Dermis blood vessel endothelial cell (primary cell): ENCODE results near the gene BCL2L13. TPM values are rescaled to one million over a fixed set of nuclear protein-coding genes. Genes with fewer than 3 reads are reported as not detected.
"Not testable (repeated sequence)": the region's sequence is repeated elsewhere in the genome, so short reads cannot be mapped to it uniquely, and the experiment has no call there.

ENCODE experiments used
- DNase-seq: peaks from one replicate; pipeline ENCODE4 v3.0.0; 2010
- total RNA-seq: library from RNA; depleted of rRNA; stranded (reverse); fragments of >200 nt; gene quantifications from 2 replicates; pipeline ENCODE4 v1.2.3, GENCODE V29; 2014

The BCL2L13 gene
- total RNA-seq, 1 donor from 2014 or later: 42.0 TPM

DNA sequence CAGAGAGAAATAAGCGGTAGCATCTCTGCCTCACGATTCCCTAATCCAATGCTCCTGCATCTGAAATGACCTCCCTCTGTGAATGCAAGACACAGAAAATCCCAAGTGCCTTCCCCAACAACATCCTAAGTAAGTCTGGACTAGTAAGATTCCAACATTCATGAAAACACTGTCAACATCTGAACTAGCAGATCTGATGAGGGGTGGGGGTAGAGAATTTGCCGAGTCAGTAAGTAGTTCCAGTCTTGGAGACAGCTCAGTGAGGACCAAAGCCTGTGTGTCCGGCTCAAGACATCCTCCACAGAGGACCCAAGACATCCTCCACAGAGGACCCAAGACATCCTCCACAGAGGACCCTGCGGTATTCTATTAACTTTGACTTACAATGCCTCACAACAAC lies 126.3 kb downstream of the BCL2L13 start:
- not testable (repeated sequence) for DNase-seq

- DNase-seq: no peak
Measured at GRCh38 chr22:17767233-17768065, 128.9 kb downstream of the BCL2L13 start.

DNA sequence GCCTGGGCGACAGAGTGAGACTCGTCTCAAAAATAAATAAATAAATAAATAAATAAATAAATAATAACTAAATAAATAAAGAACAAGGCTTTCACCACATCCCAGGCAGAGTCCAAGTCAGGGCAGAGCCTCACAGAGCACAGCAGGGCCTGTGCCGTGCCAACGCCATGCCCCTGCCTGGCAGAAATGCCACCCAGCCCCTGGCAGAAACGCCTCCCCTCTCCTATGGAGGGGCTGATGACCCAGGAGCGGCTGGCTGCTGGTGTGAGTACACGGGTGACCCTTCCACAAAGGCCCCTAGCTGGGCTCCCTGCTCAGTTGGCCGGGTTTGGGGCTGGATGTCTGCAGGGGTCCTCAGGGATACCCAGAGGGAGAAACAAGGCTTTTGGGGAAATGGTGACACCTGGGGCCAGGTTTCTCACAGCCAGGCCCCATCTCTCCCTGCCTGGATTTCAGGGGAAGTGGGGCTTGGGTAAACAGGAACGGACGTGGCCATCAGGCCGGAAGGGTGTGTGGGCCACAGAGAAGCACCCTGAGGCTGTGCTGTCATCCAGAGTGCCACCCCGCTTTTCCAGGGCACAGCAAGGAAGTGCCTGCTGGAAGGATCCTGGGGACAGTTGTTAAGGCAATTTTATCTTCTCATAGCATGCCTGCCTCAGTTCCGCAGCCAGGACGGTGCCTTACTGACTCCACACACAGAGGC lies 130.6 kb downstream of the BCL2L13 start:
- no peak for DNase-seq

- no peak for DNase-seq
Measured at GRCh38 chr22:17769716-17770082, 131.1 kb downstream of the BCL2L13 start.

GRCh38 chr22:17770180-17771077 lies 131.9 kb downstream of the BCL2L13 start:
- DNase-seq: no peak

DNA sequence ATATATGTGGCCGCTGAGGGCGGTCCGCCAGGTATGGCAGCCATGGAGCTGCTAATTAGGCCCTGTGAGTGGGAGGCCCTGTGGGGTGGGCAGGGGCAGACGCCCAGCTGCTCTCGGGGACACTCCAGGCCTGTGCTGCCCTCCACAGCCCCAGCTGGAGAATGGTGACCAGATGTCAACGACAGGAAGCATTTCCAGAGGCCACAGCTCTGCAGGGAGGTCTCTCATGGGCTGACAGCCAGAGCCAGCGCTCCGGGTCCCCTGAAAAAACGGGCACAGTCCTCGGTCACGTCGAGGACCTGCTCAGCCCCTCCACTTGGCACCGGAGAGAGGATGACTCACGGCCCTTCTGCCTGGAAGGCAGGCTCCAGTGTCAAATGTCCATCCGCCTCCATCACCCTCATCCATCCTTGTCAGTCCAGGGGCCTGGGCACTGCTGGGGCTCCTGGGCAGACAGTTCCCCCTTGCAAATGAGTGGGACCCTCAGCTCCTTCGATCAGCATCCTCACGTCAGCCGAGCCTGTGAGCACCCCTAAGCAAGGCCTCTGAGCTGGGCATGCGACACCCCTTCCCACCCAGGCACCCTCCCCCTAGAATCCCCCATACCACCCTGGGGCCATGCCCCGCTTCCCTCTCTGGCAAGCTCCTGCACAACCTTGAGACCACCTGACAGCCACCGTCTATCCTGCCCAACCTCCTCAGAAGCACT lies 133.8 kb downstream of the BCL2L13 start:
- DNase-seq: peak; percentile 48

DNA sequence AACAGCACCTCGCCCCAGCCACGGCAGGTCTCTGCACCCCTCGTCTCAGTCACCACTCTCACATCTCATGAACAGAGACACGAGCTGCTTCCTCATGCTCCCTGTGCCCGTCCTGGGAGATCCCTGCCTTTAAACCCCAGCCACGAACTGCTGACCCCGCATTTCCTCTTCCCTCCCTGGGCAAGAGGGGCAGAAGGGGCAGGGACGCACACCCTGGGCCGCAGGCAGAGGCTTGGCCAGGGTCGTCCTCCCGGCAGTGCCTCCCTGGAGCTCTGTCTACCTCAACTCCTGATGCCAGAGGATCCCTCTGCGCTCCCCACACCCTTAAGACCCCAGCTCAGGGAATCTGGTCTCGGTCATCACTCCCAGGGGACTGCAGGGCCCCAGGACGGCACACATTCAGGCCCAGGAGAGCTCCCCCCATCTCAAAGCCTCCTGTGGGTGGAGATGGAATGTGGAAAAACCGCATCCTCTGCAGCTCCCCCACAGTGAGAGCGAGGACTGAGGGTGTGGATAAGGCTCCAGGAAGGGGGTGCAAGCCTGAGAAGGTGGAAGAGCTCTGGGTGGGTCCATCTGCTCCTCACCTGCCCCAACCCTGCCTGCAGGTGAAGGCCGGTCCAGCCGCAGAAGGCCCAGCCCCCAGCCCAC lies 134.5 kb downstream of the BCL2L13 start:
- no peak for DNase-seq

DNA sequence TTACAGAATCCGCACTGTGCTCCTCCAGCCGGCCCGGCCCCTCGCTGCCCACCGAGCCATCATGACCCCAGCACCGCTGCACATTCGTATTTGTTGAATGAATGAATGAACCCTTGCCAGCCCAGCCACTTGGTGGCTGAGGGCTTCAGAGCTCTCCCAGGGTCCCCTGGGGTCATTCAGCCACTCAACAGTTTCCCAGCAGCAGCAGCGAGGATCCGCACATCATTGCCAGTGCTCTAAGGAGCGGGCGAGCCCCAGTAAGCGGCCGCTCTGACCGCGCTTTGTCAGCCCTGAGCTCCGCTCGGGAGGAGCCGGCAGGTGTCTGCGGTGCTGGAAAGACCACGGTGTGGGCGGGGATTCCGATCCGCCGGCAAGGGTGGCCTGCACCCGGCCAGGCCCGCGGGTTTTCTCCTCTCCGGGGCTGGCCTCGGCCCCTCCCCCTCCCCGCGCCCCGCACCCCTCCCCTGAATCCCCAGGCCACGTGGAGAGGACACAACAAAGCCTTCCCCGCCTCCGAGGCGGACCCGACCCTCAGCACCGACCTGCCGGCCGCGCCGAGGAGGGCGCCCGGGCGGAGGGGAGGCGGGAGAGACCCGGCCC lies 135.1 kb downstream of the BCL2L13 start:
- DNase-seq: peak; percentile 42

DNA sequence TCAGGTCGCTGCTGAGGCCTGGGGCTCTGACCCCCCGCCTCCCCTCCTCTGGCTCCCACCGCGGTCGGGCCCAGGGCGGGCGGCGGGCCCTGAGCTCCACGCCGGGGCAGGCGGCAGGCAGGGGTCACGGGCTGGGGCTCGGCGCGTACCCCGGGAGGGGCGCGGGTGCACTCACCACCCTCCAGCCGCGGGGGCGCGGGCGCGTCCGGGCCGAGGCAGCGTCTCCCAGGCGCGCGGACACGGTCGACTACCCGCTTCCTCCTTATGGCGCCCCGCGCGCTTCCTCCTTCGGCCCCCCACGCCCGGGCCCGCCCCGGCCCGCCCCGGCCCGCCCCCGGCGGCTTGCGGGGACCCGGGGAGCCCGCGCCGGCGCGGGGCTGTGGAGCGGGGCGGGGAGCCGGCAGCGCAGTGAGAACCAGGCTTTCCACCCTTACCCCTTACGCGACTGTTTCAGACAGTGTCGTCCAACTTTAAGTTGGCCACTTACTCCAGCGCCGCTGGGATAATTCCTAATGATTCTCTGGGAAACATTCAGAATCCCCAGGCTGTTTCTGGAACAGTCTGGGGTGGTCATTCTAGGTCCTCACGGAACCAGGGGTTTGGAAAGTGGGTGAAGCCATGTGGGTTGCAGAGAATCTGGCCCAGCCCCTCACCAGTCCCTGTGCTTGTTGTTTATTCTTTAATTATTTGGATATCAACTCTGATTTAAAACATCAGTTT lies 135.8 kb downstream of the BCL2L13 start, which contains the start of gene BID:
Gene BID (minus strand): TSS at position 264 of the 720 bp plus-strand sequence. CDS start 24,353 bp downstream, outside the sequence.
- peak; percentile 42 for DNase-seq

- no peak for DNase-seq
Measured at GRCh38 chr22:17774926-17775685, 136.5 kb downstream of the BCL2L13 start.

- no peak for DNase-seq
Measured at GRCh38 chr22:17775781-17776465, 137.4 kb downstream of the BCL2L13 start.

DNA sequence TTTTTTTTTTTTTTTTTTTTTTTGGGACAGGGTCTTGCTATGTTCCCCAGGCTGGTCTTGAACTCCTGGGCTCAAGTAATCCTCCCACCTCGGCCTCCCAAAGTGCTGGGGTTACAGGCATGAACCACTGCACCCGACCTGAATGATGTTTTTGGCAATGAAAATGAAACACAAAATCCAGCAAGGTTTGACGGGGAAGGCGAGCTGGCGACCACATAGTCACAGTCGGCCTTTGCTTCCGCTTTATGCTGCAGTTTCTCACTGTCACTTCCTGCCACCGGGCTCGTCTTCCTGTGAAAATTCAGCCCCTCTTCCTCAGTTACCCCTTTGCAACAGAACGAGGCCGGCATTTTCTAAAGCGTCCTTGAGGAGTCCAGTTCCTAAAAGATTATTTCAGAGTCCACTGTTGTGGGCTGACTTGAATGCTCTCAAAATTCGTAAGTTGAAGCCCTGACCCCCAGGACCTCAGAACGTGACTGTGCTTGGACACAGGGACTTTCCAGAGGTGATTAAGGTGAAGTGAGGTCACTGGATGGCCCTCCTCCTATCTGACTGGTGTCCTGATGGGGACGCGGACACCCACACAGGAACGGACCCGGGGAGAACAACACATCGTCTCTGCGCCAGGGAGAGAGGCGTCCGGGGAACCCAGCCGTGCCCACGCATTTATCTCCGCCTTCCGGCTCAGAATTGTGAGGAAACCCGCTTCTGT lies 138.6 kb downstream of the BCL2L13 start:
- DNase-seq: peak; percentile 55

DNA sequence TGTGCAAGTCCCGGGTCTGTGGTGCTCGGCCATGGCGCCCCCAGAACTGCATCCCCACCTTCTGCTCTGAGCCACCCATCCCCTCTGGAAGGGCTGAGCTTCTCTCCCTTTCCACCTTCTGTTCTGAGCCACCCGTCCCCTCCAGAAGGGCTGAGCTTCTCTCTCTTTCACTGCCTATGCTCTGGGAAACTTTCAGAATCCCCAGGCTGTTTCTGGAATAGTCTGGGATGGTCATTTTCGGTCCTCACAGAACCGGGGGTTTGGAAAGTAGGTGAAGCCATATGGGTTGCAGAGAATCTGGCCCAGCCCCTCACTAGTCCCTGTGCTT lies 139.1 kb downstream of the BCL2L13 start:
- DNase-seq: no peak

DNA sequence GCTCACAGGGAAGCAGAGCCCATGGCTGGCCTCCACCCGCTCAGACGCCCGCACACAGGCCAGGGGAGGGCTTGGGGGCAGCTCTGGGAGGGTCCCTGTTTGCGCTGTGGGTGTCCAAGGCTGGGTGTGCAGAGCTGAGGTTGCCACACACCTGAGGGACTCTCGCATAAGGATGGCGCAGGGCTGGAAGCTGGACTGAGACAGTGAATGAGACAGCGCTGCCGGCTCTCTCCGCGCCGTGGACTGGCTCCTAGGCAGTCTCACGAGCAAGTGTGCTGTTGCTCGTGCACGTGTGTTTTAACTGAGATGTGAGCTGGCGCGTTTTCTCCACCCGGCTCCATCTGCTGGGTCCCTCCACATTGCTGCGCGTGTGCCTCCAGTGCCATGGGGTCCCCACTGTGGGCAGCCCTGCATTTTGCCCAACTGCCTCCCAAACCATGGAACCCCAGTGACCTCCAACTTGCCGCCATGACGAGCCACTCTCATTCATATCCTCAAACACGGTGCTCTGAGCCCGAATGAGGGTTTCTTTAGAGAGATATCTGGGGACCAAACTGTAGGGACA lies 139.9 kb downstream of the BCL2L13 start:
- DNase-seq: no peak

GRCh38 chr22:17779286-17780115 lies 140.9 kb downstream of the BCL2L13 start:
- no peak for DNase-seq

DNA sequence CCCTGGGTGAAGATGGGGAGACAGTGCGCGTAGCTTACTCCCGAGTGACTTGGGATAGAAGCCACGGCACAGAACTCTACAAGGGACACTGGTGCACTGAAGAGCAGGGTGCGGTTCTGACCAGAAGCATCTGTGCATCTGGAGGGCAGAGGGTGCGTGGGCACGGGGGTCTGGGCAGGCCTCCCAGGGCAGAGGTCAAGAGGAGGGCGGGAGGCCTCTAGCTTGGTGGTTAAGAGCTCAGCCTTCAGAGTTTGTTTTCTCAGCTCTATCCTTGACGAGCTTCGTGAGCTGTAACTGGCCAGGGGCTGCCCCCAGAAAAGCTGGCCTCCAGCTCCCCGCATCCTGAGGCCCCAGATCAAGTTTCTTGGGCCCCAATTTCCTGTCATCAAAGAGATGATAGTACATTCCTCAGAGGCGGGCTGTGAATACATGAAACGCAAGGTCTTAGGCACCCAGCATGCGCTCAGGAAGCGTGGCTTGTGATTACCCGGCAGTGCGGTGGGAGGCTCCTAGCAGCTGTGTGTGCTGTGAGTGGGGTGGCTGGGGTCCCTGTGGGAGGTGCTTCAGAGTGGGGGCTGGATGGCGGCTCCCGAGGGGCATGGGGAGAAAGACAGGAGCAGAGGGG lies 141.7 kb downstream of the BCL2L13 start:
- no peak for DNase-seq
